SK-N-MC (cell line): ENCODE data around the gene SV2C.

Experiments used
- EZH2 ChIP-seq: fragments of 200-600 bp; sonication (generic); IDR thresholded peaks from one replicate; pipeline ENCODE4 v1.6.1; 2017; ENCODE audit warnings: antibody characterized with exemption
- POLR2AphosphoS5 ChIP-seq: IDR thresholded peaks from 2 replicates; pipeline ENCODE4 v1.6.1; 2012; ENCODE audit warnings: mild to moderate bottlenecking, low read depth, low read length, borderline replicate concordance

DNA sequence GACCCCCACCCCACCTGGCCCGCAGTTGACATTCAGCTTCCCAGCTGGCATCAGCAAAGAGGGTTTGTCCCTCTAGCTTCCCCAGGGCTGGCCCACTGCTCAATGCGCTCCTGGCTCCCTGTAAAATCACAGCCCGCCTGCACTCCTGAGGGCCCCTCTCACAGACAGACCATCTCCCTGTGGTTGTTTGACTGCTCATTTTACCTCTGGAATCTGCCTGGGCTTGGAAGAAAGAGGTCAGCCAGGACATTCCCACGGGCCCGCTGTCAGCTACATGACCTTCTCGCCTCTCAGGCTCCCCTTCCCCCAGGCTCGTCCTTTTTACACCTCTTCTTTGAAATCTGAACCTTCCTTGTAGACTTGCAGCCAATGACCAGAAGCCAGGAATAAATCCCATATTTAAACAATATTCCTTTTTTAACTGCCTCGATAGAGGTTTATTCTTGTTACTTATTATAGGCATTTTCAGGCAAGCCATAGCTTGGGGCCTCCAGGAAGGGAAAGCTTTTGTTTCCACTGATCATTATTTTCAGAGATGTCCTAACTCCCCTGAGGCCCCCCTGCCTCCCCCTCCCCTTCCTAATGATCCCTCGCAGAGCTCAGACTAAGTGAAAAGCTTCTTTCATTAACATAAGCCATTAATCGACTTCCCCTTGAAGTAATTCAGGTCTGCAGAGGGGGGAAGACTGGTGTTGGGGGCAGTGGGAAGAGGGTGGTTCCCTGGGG lies 243.6 kb downstream of the SV2C start:
- TF ChIP-seq EZH2 (no peak), POLR2AphosphoS5 (no peak)
